HG02870 (cell line): ENCODE results near the gene EXTL2.
A peak's percentile ranks its signal among the peaks of the same experiment; 100 is the strongest.
"Not testable (repeated sequence)": the region's sequence is repeated elsewhere in the genome, so short reads cannot be mapped to it uniquely, and the experiment has no call there.

Experiments used
- ATAC-seq: cut with Tn5 transposase; IDR thresholded peaks from one replicate; pipeline ENCODE4 v1.9.1; 2021; ENCODE audit warnings: mild to moderate bottlenecking, moderate library complexity; ENCODE audit not compliant: unreplicated experiment

Gene EXTL2

GRCh38 chr1:100903777-100904176, 9.1 kb upstream of the EXTL2 start:
- ATAC-seq: no peak

GRCh38 chr1:100902365-100902764, 7.7 kb upstream of the EXTL2 start:
- ATAC-seq: no peak

- peak; percentile 42 for ATAC-seq
Measured at GRCh38 chr1:100896481-100896982, 1.9 kb upstream of the EXTL2 start.

- peak; percentile 68 for ATAC-seq
Measured at GRCh38 chr1:100895540-100896480, 1.2 kb upstream of the EXTL2 start, which contains the start of gene SLC30A7. Gene SLC30A7 (plus strand): TSS chr1:100896090. CDS start chr1:100896263, 173 bp downstream.

GRCh38 chr1:100893718-100894117, 924 bp downstream of the EXTL2 start:
- no peak for ATAC-seq

- no peak for ATAC-seq
Measured at GRCh38 chr1:100892554-100892953, 2.1 kb downstream of the EXTL2 start.

GRCh38 chr1:100891380-100891779, 3.3 kb downstream of the EXTL2 start:
- no peak for ATAC-seq

GRCh38 chr1:100889869-100890482, 4.7 kb downstream of the EXTL2 start:
- ATAC-seq: not testable (repeated sequence)

GRCh38 chr1:100889007-100889406, 5.6 kb downstream of the EXTL2 start:
- not testable (repeated sequence) for ATAC-seq

- no peak for ATAC-seq
Measured at GRCh38 chr1:100883963-100884362, 10.7 kb downstream of the EXTL2 start.

GRCh38 chr1:100882698-100883097, 11.9 kb downstream of the EXTL2 start:
- ATAC-seq: no peak

GRCh38 chr1:100881687-100882086, 13.0 kb downstream of the EXTL2 start:
- ATAC-seq: no peak

- no peak for ATAC-seq
Measured at GRCh38 chr1:100879422-100879821, 15.2 kb downstream of the EXTL2 start.

- no peak for ATAC-seq
Measured at GRCh38 chr1:100876291-100876690, 18.4 kb downstream of the EXTL2 start.

GRCh38 chr1:100875228-100875627, 19.4 kb downstream of the EXTL2 start:
- ATAC-seq: no peak

- ATAC-seq: no peak
Measured at GRCh38 chr1:100874433-100874832, 20.2 kb downstream of the EXTL2 start.

GRCh38 chr1:100869996-100870395, 24.6 kb downstream of the EXTL2 start:
- peak; percentile 76 for ATAC-seq

GRCh38 chr1:100868364-100868995, 26.2 kb downstream of the EXTL2 start:
- ATAC-seq: no peak

GRCh38 chr1:100866901-100867206, 27.8 kb downstream of the EXTL2 start:
- ATAC-seq: no peak

GRCh38 chr1:100866041-100866900, 28.4 kb downstream of the EXTL2 start:
- peak; percentile 45 for ATAC-seq

- ATAC-seq: no peak
Measured at GRCh38 chr1:100862591-100862990, 32.1 kb downstream of the EXTL2 start.
